Measurements from ENCODE around the gene TRIM63.

The TRIM63 gene

GRCh38 chr1:26055041-26055440 lies 12.4 kb downstream of the TRIM63 start:
- DNase-seq, result no peak

DNA sequence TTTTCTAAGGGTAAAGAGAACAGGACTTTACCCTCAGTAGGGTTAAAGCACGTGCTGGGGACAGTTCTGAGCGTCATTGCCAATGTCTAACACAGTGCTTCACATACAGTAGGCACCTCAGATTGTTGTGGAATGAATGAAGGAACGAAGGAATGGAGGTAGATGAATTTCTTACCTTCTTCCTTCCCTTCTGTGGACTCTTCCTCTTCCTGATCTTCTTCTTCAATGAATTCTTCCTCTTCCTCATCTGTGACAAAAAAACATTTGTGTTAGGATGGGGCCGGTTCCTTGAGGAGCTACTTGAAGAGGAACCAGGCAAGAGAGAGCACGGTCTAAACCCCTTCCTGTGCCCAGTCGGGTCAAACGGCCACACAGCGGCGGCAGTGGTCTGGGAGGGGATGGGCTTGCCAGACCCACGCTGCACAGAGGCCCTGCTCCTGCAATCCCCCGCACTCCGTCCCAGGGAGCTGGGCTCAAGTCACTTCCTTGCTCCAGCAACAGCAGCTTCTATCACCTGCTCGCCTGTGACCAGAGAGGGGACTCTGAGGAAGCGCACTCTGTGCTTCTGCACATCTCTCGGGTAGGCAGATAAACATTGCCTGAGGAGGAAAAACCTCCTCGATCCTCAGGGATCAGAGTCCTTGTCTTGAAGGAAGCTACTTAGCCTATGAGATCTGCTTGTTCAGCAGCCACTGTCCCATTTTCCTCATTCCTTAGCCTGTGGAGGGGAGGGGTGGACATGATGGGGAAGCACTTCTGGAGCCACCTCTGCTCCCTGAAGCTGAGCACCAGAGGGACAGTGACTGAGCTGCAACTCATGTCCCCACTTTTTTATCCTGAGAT lies 13.5 kb downstream of the TRIM63 start:
- DNase-seq, result no peak

- no peak for DNase-seq
Measured at GRCh38 chr1:26050248-26050640, 17.2 kb downstream of the TRIM63 start.

DNA sequence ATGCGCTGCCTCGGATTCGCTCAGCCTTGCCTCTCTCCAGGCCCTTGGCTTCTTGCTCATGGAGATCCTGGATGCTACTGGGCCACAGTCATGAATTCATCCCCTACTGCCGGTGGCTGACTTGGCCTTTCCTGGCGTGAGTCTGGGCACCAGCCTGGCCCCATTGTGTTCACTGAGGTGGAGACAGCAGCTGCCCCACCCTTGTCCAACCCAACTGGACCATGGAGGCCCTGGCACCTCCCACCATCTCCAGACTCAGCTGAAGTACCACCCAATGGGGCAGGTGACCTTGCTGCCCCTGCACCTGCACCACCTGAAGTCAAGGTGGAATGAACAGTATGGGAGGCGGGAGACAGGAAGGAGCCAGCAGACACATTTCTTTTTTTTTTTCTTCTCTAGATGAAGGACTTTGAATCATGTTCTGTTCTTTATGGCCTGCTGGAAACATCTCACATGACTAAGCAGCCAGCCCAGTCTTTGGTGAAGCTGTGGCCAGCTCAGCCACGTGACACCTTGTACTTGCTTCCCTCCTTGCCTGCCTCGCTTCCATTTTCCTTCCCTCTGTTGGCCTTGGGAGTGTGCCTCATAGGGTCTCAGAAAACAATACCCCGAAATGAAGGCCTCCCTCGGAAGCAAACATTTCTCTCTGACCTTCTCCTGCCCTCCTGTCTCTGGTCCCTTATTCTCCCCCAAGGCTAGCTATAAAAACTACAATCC lies 17.7 kb downstream of the TRIM63 start:
- DNase-seq, result no peak

DNA sequence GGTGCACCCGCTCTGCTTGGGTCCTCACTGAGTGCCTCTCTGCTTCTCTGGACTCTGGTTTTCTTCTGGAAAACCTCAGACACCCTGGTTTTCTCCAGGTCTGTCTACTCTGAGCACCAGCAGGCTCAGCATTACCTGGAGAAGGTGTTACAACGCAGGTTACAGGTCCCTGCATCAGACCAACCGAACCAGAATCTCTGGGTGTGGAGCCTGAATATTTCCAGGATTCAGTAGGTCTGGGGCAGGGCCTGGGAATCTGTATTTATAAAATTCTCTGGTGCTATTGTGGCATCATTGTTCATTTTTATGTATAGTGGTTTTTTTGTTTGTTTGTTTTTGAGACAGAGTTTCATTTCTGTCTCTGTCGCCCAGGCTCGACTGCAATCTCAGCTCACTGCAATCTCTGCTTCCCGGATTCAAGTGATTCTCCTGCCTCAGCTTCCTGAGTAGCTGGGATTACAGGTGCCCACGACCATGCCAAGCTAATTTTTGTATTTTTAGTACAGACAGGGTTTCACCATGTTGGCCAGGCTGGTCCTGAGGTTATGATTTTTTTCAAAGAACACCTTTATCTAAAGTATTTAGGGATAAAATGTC lies 20.1 kb downstream of the TRIM63 start:
- no peak for DNase-seq

GRCh38 chr1:26046246-26047095 lies 21.0 kb downstream of the TRIM63 start:
- peak; percentile 73 for DNase-seq

GRCh38 chr1:26045722-26046245 lies 21.6 kb downstream of the TRIM63 start, which contains the start of gene SLC30A2:
TSS of gene SLC30A2 (minus strand) at chr1:26046118. CDS start at chr1:26045896, 222 bp downstream.
- peak; percentile 75 for DNase-seq

GRCh38 chr1:26044971-26045721 lies 22.3 kb downstream of the TRIM63 start:
- DNase-seq, result peak; percentile 38

GRCh38 chr1:26044414-26044813 lies 23.0 kb downstream of the TRIM63 start:
- DNase-seq, result no peak

- no peak for DNase-seq
Measured at GRCh38 chr1:26043765-26044164, 23.7 kb downstream of the TRIM63 start.

GRCh38 chr1:26041978-26042377 lies 25.5 kb downstream of the TRIM63 start:
- no peak for DNase-seq

- no peak for DNase-seq
Measured at GRCh38 chr1:26041401-26041800, 26.0 kb downstream of the TRIM63 start.

- no peak for DNase-seq
Measured at GRCh38 chr1:26038904-26039303, 28.5 kb downstream of the TRIM63 start.

GRCh38 chr1:26038477-26038876 lies 29.0 kb downstream of the TRIM63 start:
- no peak for DNase-seq

DNA sequence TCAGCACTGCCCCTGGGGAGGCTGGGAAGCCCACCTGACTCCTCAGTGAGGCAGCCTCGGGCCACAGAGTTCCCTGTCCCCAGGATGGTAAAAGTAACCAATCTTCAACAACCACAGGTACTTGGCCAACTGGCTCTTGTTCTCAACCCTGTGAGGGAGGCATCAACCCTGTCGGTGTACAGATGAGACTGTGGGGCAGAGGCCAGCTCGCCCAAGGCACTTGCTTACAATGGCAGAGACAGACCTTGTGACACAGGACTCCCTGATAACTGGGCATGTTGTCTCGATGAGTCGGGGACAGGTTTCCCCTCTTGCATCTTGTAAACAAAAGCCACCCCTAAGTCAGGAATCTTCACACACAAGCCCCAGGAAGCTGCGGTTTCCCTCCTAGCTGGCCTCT lies 29.5 kb downstream of the TRIM63 start:
- DNase-seq, result no peak

DNA sequence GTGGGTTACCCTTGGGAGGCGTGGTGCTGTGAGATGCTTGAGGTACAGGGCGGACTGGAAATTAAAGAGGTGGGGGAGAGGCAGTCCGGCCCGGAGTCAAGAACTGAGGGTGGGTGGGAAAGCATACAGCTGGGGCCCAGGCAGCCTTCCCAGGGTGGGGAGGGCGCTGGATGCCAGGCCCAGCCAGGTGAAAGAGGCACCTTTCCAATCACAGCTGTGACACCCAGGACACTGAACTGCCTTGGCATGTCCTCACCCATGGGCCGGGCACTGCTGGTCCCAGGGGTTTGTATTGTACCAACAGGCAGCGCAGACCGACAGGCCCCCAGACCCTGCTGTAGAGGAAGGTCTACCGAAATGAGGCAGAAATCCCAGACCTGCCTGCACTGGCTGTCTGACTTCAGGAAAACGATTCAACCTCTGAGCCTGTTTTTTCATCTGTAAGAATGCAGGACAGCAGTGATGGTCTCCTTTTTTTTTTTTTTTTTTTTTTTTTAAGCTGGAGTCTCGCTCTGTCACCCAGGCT lies 30.6 kb downstream of the TRIM63 start:
- no peak for DNase-seq

DNA sequence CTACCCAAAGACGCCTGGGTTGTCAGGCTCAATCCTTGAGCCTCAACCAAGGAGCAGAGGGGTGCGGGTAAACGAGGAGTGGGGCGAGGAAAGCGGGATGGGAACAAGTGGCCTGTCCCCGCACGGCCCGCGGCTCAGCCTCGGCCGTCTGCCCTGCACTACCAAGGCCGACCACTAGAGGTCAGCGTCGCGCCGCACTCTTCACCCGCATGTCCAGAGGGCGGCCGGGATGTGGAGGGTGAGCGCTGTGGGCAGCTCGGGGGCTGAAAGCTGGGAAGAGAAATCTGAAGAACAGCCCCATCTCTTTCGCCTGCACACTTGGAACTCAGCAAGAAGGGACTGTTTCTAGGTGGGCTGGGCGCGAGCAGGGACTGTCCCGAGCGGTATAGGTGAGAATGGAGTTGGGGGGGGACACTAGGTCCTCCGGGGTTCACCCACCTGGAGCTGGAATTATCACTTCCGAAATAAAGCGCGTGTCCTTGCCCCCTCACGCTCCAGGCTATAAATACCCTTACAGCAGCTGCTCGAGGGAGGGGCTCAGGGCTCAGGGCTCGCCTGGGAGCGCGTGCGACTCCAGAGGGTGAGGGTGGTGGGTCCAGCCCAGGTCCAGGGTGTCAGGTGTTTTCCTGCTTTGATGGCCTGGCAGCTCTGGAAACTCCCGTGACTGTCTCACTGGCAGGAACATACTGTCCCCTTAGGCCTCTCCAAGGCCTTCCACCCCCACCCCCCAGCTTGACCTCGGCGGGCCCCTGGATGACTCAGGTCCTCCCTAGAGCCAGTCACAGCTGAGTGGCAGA lies 31.3 kb downstream of the TRIM63 start:
- DNase-seq, result peak; percentile 88

- DNase-seq, result peak; percentile 95
Measured at GRCh38 chr1:26035203-26035958, 32.0 kb downstream of the TRIM63 start.

GRCh38 chr1:26034504-26035202 lies 32.8 kb downstream of the TRIM63 start:
- no peak for DNase-seq

All from right kidney (tissue), 1 donor.